Fibroblast of gingiva (primary cell): ENCODE results near the gene SELENOI.
"Not testable (repeated sequence)": the region's sequence is repeated elsewhere in the genome, so short reads cannot be mapped to it uniquely, and the experiment has no call there.

Source experiments
- DNase-seq: peaks from one replicate; pipeline ENCODE4 v3.0.0-alpha.2; 2011; ENCODE audit warnings: low read depth

SELENOI gene

GRCh38 chr2:26327291-26328272 is 18.4 kb upstream of the SELENOI start:
- DNase-seq = peak; percentile 51

DNA sequence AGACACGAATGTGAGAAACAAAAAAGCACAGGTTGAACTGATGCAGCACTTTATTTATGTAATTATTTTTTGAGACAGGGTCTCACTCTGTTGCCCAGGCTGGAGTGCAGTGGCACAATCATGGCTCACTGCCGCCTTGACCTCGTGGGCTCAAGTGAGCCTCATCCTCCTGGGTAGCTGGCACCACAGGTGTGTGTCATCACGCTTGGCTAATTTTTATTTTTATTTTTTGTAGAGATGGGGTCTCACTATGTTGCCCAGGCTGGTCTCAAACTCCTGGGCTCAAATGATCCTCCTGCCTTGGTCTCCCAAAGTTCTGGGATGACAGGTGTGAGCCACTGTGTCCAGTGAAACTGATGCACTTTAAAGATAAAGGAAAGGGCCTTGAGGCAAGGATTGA is 16.9 kb upstream of the SELENOI start:
- DNase-seq = not testable (repeated sequence)

GRCh38 chr2:26330114-26330549 is 15.8 kb upstream of the SELENOI start:
- DNase-seq = peak; percentile 76

- no peak for DNase-seq
Measured at GRCh38 chr2:26330604-26331003, 15.3 kb upstream of the SELENOI start.

DNA sequence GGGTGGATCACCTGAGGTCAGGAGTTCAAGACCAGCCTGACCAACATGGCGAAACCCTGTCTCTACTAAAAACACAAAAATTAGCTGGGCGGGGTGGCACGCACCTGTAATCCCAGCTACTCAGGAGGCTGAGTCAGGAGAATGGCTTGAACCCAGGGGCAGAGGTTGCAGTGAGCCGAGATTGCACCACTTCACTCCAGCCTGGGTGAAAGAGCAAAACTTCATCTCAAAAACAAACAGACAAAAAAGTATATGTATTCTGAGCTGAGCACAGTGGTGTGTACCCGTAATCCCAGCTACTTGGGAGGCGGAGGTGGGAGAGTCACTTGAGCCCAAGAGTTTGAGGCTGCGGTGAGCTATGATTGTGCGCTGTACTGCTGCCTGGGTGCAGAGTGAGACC is 14.6 kb upstream of the SELENOI start:
- not testable (repeated sequence) for DNase-seq

GRCh38 chr2:26333293-26333692 is 12.7 kb upstream of the SELENOI start:
- no peak for DNase-seq

- no peak for DNase-seq
Measured at GRCh38 chr2:26335231-26335630, 10.7 kb upstream of the SELENOI start.

- DNase-seq = no peak
Measured at GRCh38 chr2:26336719-26337118, 9.2 kb upstream of the SELENOI start.

DNA sequence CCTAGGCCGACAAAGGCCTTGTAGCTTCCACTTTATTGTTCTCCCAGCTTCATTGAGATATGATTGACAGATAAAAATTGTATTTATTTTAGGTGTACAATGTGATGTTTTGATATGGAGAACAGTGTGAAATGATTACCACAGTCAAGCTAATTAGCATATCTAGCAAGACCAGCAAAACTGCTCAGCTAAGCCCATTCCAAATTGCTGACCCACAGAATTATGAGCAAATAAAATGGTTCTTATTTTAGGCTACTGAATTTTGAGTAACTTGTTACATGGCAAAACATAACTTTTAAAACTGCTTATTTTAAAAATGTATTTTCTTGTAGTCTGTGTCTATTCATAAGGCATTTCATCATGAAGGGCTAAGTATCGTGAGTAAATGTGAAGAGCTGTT is 8.6 kb upstream of the SELENOI start:
- DNase-seq = no peak

DNA sequence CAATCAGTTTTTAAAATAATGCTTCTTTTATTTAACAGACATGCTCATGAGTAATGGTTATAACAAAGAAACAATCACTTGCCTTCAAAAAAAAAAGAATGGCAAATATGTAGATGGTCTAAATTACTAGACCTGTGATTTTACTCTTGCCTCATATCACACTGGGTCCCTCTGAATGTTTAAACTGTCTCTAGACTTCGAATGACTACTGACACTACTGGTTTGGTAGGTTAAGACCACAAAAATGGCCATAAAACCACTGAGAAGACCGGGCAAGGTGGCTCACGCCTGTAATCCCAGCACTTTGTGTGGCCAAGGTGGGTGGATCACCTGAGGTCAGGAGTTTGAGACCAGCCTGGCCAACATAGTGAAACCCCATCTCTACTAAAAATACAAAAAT is 5.1 kb upstream of the SELENOI start:
- DNase-seq = no peak

- DNase-seq = no peak
Measured at GRCh38 chr2:26344581-26345282, 1.2 kb upstream of the SELENOI start.

GRCh38 chr2:26345283-26345544 is 729 bp upstream of the SELENOI start:
- no peak for DNase-seq

GRCh38 chr2:26346454-26347053 is 611 bp downstream of the SELENOI start, which contains the start of gene ADGRF3:
Gene ADGRF3 (minus strand): TSS chr2:26346789. CDS start chr2:26346234, 555 bp downstream.
- DNase-seq = peak; percentile 34

- DNase-seq = peak; percentile 11
Measured at GRCh38 chr2:26347286-26347865, 1.4 kb downstream of the SELENOI start.

DNA sequence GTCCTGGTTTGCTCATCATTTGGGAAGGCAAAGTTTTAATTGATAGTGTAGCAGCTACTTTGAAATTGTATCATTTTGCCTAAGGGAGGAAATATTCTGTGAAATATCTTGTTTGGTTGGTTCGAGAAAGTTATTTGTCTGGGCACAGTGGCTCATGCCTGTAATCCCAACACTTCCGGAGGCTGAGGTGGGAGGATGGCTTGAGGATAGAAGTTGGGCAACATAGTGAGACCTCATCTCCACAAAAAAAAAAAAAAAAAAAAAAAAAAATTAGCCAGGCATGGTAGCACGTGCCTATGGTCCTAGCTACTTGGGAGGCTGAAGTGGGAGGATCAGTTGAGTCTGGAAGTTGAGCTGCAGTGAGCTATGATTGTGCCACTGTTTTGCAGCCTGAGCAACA is 3.7 kb downstream of the SELENOI start:
- no peak for DNase-seq

- DNase-seq = no peak
Measured at GRCh38 chr2:26351375-26352090, 5.6 kb downstream of the SELENOI start.

DNA sequence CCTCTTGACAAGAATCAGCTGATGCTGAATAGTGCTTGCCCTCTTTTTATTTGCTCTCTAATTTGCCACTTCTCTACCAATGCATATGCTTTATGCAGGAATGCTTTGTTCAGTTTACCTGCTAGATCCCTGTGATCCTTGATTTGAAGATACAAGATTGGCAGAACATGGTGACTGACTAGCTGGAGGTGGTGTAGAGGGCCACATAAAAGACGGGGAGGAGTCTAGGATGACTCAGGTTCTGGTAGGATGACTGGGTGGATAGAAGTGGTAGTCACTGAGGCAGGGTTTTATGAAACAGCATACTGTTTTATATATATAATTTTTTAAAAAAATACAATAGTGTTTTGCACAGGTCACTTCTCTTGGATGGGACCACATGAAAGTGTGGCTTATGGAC is 6.9 kb downstream of the SELENOI start:
- no peak for DNase-seq

DNA sequence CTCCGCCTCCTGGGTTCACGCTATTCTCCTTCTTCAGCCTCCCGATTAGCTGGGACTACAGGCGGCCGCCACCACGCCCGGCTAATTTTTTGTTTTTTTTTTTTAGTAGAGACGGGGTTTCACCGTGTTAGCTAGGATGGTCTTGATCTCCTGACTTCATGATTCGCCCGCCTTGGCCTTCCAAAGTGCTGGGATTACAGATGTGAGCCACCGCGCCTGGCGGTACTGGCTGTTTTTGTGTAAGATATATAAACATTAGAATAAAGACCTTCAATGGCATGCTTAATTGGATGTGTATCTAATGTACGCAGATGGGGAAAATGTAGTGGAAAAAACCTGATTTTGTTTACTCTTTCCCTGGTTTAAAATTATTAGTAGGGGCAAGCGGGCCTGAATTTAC is 8.5 kb downstream of the SELENOI start:
- DNase-seq = not testable (repeated sequence)

DNA sequence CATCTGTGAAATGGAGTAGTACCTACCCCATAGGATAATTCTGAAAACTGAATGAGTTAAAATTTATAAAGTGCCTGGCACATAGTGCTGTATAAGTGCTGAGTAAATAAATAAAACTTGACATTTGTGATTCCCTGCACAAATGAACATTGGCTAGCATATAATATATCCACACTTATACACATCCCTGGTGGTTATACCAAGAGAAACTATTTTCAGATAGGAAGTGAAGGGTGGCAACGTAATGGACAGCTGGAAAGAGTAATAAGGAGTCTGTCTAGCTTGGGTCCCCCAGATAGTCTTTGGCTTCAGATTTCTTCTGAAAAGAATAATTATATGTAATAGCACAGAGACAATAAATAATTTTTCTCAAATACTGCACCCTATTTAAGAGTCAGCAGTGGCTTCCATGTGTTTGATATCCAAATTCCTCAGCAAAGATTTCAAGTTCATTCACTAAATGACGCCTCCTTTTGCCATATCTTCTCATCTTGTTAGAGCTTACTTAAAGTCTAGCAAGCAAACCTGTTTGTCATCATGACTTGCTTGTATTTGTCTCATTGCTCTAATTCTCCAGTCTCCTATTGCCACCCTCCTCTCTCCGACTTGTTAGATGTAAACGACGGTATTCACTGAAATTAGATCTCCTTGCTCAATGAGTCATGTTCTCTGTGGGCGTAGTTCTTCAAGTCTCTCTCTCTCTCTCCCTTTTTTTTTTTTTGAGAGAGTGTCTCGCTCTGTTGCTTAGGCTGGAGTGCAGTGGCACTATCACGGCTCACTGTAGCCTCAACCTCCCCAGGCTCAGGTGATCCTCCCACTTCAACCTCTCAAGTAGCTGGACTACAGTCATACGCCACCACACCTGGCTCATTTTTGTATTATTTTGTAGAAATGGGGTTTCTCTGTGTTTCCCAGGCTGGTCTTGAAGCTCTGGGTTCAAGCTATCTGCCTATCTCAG is 9.4 kb downstream of the SELENOI start:
- peak; percentile 97 for DNase-seq

DNA sequence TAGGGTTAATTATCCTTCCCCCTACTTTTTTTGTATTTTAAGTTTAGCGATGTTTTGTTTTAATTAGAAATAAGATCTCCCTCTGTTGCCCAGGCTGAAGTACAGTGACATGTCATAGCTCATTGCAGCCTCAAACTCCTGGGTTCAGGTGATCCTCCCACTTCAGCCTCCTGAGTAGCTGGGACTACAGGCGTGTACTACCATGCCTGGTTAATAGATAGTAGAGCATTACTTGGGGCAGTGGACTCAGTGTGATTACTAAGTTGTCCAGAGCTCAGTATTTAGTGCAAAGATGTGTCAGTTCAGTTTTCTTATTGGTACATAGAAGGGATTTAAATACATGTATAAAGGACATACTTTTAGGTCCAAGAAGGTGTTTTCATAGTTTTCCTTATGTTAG is 10.2 kb downstream of the SELENOI start:
- no peak for DNase-seq

GRCh38 chr2:26356771-26357170 is 10.8 kb downstream of the SELENOI start:
- DNase-seq = no peak
